ENCODE measurements around the gene F2RL1. TPM values are rescaled to one million over a fixed set of nuclear protein-coding genes. Genes with fewer than 3 reads are reported as not detected.

Gene F2RL1
- total RNA-seq, 1 experiment from 2014 or later: 37.3 TPM

- TF ChIP-seq, protein P1, sequence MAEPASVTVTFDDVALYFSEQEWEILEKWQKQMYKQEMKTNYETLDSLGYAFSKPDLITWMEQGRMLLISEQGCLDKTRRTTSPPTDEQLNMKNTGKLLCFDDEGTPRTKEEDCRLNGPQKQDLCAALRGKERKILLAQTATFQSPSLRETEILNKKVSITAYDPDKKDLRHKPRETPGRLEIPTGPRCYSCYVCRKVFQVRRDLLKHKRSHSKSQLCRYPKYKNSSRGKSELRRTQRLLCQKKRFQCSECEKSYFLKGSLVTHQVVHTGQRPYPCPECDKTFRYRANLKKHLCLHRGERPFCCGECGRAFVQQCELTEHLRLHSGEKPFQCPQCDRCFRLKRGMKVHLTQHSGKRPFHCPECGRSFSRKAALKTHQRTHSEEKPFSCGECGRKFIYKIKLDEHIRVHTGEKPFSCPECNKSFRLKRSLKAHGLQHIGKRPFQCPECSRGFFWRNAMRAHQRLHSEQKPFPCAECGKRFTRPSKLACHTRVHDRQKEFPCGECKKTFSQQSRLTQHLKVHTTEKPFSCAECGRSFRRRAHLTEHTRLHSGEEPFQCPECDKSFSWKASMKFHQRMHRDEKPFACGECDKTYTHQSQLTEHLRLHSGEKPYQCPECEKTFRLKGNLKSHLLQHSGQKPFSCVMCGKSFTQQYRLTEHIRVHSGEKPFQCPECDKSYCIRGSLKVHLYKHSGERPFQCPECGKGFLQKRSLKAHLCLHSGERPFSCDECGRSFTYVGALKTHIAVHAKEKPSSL (CRISPR knock-in tag; conservative IDR thresholded peaks at IDR 0.05): no peak
- TF ChIP-seq NR1H2 (CRISPR knock-in tag; IDR thresholded peaks at IDR 0.05) (no peak), CDX4 (CRISPR knock-in tag; IDR thresholded peaks at IDR 0.05; ENCODE audit: borderline replicate concordance) (no peak), SOX15 (CRISPR knock-in tag; IDR thresholded peaks at IDR 0.05) (no peak), ZNF138 (CRISPR knock-in tag; conservative IDR thresholded peaks at IDR 0.05) (no peak), ATF3 (CRISPR knock-in tag; conservative IDR thresholded peaks at IDR 0.05) (no peak), SP1 (CRISPR knock-in tag; conservative IDR thresholded peaks at IDR 0.05) (no peak), HMGA2 (CRISPR knock-in tag; IDR thresholded peaks at IDR 0.05) (no peak), TP53 (CRISPR knock-in tag; IDR thresholded peaks at IDR 0.05) (peak; percentile 50; the same call in 1 of the 2 replicates), PRRX2 (CRISPR knock-in tag; IDR thresholded peaks at IDR 0.05) (peak; percentile 26; the same call in 1 of the 2 replicates), ZNF281 (CRISPR knock-in tag; IDR thresholded peaks at IDR 0.05) (peak; percentile 90), MXD4 (CRISPR knock-in tag; IDR thresholded peaks at IDR 0.05; ENCODE audit: borderline replicate concordance) (no peak), JAZF1 (CRISPR knock-in tag; IDR thresholded peaks at IDR 0.05) (no peak), ETV6 (CRISPR knock-in tag; IDR thresholded peaks at IDR 0.05) (peak; percentile 28; the same call in 1 of the 2 replicates), STAT6 (CRISPR knock-in tag; conservative IDR thresholded peaks at IDR 0.05; ENCODE audit: low read depth) (no peak), SMAD3 (CRISPR knock-in tag; IDR thresholded peaks at IDR 0.05; ENCODE audit: borderline replicate concordance) (no peak), ZBTB21 (CRISPR knock-in tag; IDR thresholded peaks at IDR 0.05; ENCODE audit: borderline replicate concordance) (no peak), FOXJ3 (CRISPR knock-in tag; IDR thresholded peaks at IDR 0.05; ENCODE audit: borderline replicate concordance) (no peak), TEAD4 (CRISPR knock-in tag; IDR thresholded peaks at IDR 0.05) (no peak)
- TF ChIP-seq, protein P2, sequence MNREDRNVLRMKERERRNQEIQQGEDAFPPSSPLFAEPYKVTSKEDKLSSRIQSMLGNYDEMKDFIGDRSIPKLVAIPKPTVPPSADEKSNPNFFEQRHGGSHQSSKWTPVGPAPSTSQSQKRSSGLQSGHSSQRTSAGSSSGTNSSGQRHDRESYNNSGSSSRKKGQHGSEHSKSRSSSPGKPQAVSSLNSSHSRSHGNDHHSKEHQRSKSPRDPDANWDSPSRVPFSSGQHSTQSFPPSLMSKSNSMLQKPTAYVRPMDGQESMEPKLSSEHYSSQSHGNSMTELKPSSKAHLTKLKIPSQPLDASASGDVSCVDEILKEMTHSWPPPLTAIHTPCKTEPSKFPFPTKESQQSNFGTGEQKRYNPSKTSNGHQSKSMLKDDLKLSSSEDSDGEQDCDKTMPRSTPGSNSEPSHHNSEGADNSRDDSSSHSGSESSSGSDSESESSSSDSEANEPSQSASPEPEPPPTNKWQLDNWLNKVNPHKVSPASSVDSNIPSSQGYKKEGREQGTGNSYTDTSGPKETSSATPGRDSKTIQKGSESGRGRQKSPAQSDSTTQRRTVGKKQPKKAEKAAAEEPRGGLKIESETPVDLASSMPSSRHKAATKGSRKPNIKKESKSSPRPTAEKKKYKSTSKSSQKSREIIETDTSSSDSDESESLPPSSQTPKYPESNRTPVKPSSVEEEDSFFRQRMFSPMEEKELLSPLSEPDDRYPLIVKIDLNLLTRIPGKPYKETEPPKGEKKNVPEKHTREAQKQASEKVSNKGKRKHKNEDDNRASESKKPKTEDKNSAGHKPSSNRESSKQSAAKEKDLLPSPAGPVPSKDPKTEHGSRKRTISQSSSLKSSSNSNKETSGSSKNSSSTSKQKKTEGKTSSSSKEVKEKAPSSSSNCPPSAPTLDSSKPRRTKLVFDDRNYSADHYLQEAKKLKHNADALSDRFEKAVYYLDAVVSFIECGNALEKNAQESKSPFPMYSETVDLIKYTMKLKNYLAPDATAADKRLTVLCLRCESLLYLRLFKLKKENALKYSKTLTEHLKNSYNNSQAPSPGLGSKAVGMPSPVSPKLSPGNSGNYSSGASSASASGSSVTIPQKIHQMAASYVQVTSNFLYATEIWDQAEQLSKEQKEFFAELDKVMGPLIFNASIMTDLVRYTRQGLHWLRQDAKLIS (CRISPR knock-in tag; IDR thresholded peaks at IDR 0.05; ENCODE audit: borderline replicate concordance): no peak
- TF ChIP-seq, protein P3, sequence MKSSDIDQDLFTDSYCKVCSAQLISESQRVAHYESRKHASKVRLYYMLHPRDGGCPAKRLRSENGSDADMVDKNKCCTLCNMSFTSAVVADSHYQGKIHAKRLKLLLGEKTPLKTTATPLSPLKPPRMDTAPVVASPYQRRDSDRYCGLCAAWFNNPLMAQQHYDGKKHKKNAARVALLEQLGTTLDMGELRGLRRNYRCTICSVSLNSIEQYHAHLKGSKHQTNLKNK (CRISPR knock-in tag; IDR thresholded peaks at IDR 0.05): 0 out of 2 replicates have a peak, but pooled peaks have one; percentile 17
- TF ChIP-seq, protein P4, sequence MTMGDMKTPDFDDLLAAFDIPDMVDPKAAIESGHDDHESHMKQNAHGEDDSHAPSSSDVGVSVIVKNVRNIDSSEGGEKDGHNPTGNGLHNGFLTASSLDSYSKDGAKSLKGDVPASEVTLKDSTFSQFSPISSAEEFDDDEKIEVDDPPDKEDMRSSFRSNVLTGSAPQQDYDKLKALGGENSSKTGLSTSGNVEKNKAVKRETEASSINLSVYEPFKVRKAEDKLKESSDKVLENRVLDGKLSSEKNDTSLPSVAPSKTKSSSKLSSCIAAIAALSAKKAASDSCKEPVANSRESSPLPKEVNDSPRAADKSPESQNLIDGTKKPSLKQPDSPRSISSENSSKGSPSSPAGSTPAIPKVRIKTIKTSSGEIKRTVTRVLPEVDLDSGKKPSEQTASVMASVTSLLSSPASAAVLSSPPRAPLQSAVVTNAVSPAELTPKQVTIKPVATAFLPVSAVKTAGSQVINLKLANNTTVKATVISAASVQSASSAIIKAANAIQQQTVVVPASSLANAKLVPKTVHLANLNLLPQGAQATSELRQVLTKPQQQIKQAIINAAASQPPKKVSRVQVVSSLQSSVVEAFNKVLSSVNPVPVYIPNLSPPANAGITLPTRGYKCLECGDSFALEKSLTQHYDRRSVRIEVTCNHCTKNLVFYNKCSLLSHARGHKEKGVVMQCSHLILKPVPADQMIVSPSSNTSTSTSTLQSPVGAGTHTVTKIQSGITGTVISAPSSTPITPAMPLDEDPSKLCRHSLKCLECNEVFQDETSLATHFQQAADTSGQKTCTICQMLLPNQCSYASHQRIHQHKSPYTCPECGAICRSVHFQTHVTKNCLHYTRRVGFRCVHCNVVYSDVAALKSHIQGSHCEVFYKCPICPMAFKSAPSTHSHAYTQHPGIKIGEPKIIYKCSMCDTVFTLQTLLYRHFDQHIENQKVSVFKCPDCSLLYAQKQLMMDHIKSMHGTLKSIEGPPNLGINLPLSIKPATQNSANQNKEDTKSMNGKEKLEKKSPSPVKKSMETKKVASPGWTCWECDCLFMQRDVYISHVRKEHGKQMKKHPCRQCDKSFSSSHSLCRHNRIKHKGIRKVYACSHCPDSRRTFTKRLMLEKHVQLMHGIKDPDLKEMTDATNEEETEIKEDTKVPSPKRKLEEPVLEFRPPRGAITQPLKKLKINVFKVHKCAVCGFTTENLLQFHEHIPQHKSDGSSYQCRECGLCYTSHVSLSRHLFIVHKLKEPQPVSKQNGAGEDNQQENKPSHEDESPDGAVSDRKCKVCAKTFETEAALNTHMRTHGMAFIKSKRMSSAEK (CRISPR knock-in tag; IDR thresholded peaks at IDR 0.05; ENCODE audit: borderline replicate concordance): 0 out of 2 replicates have a peak, but pooled peaks have one; percentile 65
Observed at GRCh38 chr5:76808141-76808691, 10.6 kb upstream of the F2RL1 start (continued).
